Measurements from ENCODE around the gene AP2B1. TPM values are rescaled to one million over a fixed set of nuclear protein-coding genes. Genes with fewer than 3 reads are reported as not detected.

The AP2B1 gene
- total RNA-seq, 1 experiment from 2014 or later, result 195 TPM

DNA sequence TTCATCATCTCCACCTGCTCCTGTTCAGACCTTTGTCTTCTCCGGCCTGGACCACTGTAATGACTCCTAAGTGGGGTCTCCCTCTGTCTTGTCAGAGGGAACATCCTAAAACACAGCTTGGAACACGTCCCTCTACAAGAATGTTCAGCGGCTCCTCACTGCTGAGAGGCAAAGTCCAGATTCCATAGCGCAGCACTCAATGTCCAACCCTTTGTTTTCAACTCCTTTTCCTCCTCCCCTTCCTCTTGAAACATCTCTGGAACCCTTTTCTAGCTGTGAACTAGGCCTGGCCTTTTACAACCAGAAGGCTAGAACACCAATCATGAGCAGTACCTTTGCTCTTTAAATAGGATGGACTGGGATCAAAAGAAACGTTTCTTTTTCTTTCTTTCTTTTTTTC is 174.5 kb downstream of the AP2B1 start:
- H3K4me1 Mint-ChIP-seq, result peaks cover 17% of the 10 kb centered on the region
- ChIA-PET CTCF (interaction anchor here (0.6 to 5.8 kb wide), 3 partner anchors 11 to 1556 kb away, joined by 3 to 100 read pairs (median 53); partner anchors contain the start of genes GAS2L2 and MMP28), POLR2A (interaction anchor here (0.6 kb wide), 1 partner anchor 103 kb away, joined by 4 read pairs; no protein-coding TSS in a partner anchor)
- H3K27me3 Mint-ChIP-seq (ENCODE audit: low read depth), result peaks cover 11% of the 10 kb centered on the region
- ATAC-seq (no peak), DNase-seq (ENCODE audit: low spot score) (no peak)
- no peaks in the 10 kb centered on the region for H3K36me3 Mint-ChIP-seq
- H3K27ac Mint-ChIP-seq, result no peak overlapping the region
- no peak overlapping the region for H3K4me3 Mint-ChIP-seq
- H3K9me3 Mint-ChIP-seq, result no peaks in the 10 kb centered on the region
- TF ChIP-seq OVOL2 (CRISPR knock-in tag; IDR thresholded peaks at IDR 0.05; ENCODE audit: borderline replicate concordance), result no peak
- TF ChIP-seq PRDM15 (CRISPR knock-in tag; IDR thresholded peaks at IDR 0.05), result no peak
- no peak for TF ChIP-seq SMAD3 (CRISPR knock-in tag; IDR thresholded peaks at IDR 0.05; ENCODE audit: borderline replicate concordance)
- TF ChIP-seq KAT7 (CRISPR knock-in tag; IDR thresholded peaks at IDR 0.05; ENCODE audit: borderline replicate concordance), result no peak
- no peak for TF ChIP-seq ZBTB21 (CRISPR knock-in tag; IDR thresholded peaks at IDR 0.05; ENCODE audit: borderline replicate concordance)
- no peak for TF ChIP-seq FOXJ3 (CRISPR knock-in tag; IDR thresholded peaks at IDR 0.05; ENCODE audit: borderline replicate concordance)
- no peak for TF ChIP-seq ZNF423 (CRISPR knock-in tag; IDR thresholded peaks at IDR 0.05)

DNA sequence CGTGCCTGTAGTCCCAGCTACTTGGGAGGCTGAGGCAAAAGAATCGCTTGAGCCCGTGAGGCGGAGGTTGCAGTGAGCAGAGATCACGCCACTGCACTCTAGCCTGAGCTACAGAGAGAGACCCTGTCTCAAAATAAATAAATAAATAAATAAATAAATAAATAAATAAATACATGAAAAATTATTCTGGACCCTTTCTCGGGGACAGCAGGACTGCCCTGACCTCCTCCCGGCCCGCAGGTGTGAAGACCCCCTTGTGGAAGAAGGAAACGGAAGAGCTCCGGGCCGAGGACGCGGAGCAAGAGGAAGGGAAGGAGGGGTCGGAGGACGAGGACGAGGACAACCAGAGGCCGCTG is 176.6 kb downstream of the AP2B1 start:
- Mint-ChIP-seq H3K9me3 (no peaks in the 10 kb centered on the region), H3K4me3 (peak overlapping the region; percentile 60), H3K4me1 (peaks cover 17% of the 10 kb centered on the region), H3K36me3 (no peaks in the 10 kb centered on the region), H3K27ac (no peak overlapping the region), H3K27me3 (ENCODE audit: low read depth) (peaks cover 11% of the 10 kb centered on the region)
- POLR2A ChIA-PET, result interaction anchor here (0.6 to 2.1 kb wide), 5 partner anchors 13 to 78 kb away, joined by 3 to 37 read pairs (median 4); partner anchors contain the start of gene TAF15
- ATAC-seq (no peak), DNase-seq (ENCODE audit: low spot score) (no peak)
- TF ChIP-seq FOXJ3 (CRISPR knock-in tag; IDR thresholded peaks at IDR 0.05; ENCODE audit: borderline replicate concordance) (no peak), NFE2L1 (CRISPR knock-in tag; IDR thresholded peaks at IDR 0.05) (no peak), HMGA2 (CRISPR knock-in tag; IDR thresholded peaks at IDR 0.05) (0 out of 2 replicates have a peak, but pooled peaks have one; percentile 39), GRHL2 (CRISPR knock-in tag; IDR thresholded peaks at IDR 0.05; ENCODE audit: insufficient replicate concordance, severe bottlenecking) (no peak), ZNF512 (CRISPR knock-in tag; IDR thresholded peaks at IDR 0.05; ENCODE audit: borderline replicate concordance) (no peak)
- CTCF ChIA-PET, result interaction anchor here (0.6 to 5.8 kb wide), 59 partner anchors 8 to 720 kb away, joined by 3 to 161 read pairs (median 6); partner anchors contain the start of genes AP2B1, GAS2L2, MMP28 and PEX12

DNA sequence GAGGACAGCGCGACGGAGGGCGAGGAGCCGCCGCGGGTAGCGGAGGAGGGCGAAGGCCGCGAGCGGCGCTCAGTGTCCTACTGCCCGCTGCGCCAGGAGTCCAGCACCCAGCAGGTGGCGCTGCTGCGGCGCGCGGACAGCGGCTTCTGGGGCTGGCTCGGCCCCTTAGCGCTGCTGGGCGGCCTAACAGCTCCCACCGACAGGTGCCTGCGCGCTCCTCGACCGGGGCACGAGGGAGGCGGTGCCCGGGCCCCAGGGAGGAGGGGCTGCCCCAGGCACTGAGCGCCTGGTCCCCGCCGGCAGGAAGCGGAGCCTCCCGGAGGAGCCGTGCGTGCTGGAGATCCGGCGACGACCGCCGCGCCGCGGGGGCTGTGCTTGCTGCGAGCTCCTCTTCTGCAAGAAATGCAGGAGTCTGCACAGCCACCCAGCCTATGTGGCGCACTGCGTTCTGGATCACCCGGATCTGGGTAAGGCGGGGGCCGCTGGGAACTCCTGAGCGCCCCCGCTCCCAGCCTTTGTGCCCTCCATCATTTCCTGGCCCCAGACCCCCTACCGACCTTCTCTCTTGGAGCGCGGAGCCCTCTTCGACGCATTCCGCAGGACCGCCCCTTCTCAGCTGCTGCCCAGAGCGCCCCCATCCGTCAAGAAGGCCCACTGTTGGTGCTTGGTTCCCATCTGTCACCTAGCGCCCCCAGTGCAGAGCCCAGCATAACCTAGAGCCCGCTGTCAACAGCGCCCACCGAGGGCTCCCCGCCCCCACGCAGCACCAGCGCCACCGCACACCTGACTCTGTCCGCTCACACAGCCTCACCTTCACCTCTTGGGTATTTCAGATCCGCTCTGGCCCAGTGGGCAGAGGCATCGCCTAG is 177.2 kb downstream of the AP2B1 start:
- no peaks in the 10 kb centered on the region for H3K36me3 Mint-ChIP-seq
- peaks cover 17% of the 10 kb centered on the region for H3K4me1 Mint-ChIP-seq
- peak overlapping the region; percentile 80 for H3K4me3 Mint-ChIP-seq
- ChIA-PET CTCF (interaction anchor here (0.5 to 5.8 kb wide), 63 partner anchors 8 to 719 kb away, joined by 3 to 161 read pairs (median 5); partner anchors contain the start of genes AP2B1, GAS2L2, MMP28 and PEX12), POLR2A (interaction anchor here (0.6 to 2.1 kb wide), 7 partner anchors 10 to 77 kb away, joined by 3 to 37 read pairs (median 4); partner anchors contain the start of gene TAF15)
- no peaks in the 10 kb centered on the region for H3K9me3 Mint-ChIP-seq
- peak overlapping the region; percentile 76 for H3K27ac Mint-ChIP-seq
- peak; percentile 91 for DNase-seq (ENCODE audit: low spot score)
- ATAC-seq, result peak; percentile 87
- peaks cover 11% of the 10 kb centered on the region for H3K27me3 Mint-ChIP-seq (ENCODE audit: low read depth)
- no peak for TF ChIP-seq ESRRA (CRISPR knock-in tag; IDR thresholded peaks at IDR 0.05; ENCODE audit: borderline replicate concordance)
- TF ChIP-seq, protein P1, sequence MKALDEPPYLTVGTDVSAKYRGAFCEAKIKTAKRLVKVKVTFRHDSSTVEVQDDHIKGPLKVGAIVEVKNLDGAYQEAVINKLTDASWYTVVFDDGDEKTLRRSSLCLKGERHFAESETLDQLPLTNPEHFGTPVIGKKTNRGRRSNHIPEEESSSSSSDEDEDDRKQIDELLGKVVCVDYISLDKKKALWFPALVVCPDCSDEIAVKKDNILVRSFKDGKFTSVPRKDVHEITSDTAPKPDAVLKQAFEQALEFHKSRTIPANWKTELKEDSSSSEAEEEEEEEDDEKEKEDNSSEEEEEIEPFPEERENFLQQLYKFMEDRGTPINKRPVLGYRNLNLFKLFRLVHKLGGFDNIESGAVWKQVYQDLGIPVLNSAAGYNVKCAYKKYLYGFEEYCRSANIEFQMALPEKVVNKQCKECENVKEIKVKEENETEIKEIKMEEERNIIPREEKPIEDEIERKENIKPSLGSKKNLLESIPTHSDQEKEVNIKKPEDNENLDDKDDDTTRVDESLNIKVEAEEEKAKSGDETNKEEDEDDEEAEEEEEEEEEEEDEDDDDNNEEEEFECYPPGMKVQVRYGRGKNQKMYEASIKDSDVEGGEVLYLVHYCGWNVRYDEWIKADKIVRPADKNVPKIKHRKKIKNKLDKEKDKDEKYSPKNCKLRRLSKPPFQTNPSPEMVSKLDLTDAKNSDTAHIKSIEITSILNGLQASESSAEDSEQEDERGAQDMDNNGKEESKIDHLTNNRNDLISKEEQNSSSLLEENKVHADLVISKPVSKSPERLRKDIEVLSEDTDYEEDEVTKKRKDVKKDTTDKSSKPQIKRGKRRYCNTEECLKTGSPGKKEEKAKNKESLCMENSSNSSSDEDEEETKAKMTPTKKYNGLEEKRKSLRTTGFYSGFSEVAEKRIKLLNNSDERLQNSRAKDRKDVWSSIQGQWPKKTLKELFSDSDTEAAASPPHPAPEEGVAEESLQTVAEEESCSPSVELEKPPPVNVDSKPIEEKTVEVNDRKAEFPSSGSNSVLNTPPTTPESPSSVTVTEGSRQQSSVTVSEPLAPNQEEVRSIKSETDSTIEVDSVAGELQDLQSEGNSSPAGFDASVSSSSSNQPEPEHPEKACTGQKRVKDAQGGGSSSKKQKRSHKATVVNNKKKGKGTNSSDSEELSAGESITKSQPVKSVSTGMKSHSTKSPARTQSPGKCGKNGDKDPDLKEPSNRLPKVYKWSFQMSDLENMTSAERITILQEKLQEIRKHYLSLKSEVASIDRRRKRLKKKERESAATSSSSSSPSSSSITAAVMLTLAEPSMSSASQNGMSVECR (CRISPR knock-in tag; IDR thresholded peaks at IDR 0.05; ENCODE audit: borderline replicate concordance), result peak; percentile 35; the same call in 1 of the 2 replicates
- TF ChIP-seq MXD4 (CRISPR knock-in tag; IDR thresholded peaks at IDR 0.05; ENCODE audit: borderline replicate concordance), result no peak
- TF ChIP-seq FOXJ3 (CRISPR knock-in tag; IDR thresholded peaks at IDR 0.05; ENCODE audit: borderline replicate concordance), result no peak
- no peak for TF ChIP-seq CREB1 (CRISPR knock-in tag; IDR thresholded peaks at IDR 0.05)
- peak; percentile 39; the same call in 1 of the 2 replicates for TF ChIP-seq ATF2 (CRISPR knock-in tag; IDR thresholded peaks at IDR 0.05; ENCODE audit: borderline replicate concordance, low read depth)
- peak; percentile 92 for TF ChIP-seq ZNF263 (CRISPR knock-in tag; IDR thresholded peaks at IDR 0.05; ENCODE audit: low read depth)
- TF ChIP-seq NFATC4 (CRISPR knock-in tag; IDR thresholded peaks at IDR 0.05), result no peak
